AG09319 (cell line): ENCODE measurements around the gene AGTRAP.

ENCODE experiments used
- DNase-seq: peaks from one replicate; pipeline ENCODE4 v3.0.0-alpha.2; 2010; ENCODE audit warnings: low read depth; ENCODE audit errors: extremely low read depth
- TF ChIP-seq, protein P1 (sequence below): IDR thresholded peaks from 2 replicates; pipeline ENCODE4 v1.5.1; 2011; ENCODE audit warnings: low read depth, mild to moderate bottlenecking, inconsistent platforms, low read length, moderate library complexity

AGTRAP gene, protein sequence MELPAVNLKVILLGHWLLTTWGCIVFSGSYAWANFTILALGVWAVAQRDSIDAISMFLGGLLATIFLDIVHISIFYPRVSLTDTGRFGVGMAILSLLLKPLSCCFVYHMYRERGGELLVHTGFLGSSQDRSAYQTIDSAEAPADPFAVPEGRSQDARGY

DNA sequence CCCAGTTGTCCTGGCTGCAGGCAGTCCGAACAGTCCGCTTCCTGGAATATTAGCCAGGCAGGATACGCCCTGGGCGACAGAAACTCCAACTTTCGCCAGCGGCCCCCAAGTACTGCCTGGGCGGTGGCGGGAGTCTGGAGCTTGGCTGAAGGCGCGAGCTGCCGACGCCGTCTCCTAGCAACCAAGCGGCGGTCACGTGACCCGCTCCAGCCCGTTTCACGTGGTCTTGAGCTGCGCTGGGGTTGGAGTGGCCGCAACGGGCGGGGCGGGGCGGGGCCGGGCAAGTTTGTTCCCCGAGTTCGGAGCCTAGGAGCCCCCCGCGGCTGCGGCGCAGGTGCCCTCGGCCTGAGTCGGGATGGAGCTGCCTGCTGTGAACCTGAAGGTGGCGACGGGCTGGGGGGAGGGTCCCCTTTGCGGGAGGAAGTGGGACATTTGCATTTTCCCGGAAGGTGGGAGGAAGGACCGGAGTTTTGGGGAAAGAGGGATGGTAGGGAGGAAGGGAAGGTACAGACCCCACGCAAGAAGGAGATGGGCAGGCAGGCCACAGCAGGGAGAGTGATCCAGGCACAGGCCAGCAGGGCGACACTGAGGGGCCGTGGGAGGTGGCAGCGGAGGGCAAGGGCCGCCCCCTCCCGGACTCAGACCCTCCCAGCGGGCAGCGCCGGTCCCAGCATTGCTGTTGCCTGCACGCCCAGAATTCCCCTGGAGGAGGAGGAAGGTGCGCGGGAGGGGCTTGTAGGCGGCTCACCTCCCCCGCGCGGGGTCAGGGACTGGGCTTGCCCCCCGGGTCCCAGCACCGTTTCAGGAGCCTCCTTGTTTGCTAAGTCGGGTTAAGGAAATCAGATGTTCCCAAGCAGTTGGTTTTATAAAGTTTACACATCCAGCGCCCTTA is at the start of gene AGTRAP:
Gene AGTRAP, plus strand, starts transcription at position 283 of the 892 bp plus-strand sequence. Its CDS starts 73 bp downstream, at position 356.
- TF ChIP-seq, protein P1, sequence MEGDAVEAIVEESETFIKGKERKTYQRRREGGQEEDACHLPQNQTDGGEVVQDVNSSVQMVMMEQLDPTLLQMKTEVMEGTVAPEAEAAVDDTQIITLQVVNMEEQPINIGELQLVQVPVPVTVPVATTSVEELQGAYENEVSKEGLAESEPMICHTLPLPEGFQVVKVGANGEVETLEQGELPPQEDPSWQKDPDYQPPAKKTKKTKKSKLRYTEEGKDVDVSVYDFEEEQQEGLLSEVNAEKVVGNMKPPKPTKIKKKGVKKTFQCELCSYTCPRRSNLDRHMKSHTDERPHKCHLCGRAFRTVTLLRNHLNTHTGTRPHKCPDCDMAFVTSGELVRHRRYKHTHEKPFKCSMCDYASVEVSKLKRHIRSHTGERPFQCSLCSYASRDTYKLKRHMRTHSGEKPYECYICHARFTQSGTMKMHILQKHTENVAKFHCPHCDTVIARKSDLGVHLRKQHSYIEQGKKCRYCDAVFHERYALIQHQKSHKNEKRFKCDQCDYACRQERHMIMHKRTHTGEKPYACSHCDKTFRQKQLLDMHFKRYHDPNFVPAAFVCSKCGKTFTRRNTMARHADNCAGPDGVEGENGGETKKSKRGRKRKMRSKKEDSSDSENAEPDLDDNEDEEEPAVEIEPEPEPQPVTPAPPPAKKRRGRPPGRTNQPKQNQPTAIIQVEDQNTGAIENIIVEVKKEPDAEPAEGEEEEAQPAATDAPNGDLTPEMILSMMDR = no peak; the same call in 1 of the 2 replicates
- DNase-seq = peak; percentile 76

DNA sequence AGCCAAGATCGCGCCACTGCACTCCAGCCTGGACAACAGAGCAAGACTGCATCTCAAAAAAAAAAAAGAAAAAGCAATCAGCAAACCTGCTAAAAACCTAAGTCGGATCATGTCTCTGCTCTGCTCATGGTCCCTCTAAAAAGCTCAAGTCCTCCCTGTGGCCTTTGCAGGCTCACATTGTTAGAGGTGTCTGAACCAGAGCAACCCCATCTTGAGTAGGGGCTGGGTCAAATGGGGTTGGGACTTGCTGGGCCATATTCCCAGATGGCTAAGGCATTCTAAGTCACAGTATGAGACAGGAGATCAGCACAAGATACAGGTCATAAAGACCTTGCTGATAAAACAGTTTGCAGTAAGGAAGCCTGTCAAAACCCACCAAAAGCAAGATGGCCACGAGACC is 47.4 kb upstream of the AGTRAP start:
- DNase-seq = no peak
- TF ChIP-seq, protein P1 = no peak

DNA sequence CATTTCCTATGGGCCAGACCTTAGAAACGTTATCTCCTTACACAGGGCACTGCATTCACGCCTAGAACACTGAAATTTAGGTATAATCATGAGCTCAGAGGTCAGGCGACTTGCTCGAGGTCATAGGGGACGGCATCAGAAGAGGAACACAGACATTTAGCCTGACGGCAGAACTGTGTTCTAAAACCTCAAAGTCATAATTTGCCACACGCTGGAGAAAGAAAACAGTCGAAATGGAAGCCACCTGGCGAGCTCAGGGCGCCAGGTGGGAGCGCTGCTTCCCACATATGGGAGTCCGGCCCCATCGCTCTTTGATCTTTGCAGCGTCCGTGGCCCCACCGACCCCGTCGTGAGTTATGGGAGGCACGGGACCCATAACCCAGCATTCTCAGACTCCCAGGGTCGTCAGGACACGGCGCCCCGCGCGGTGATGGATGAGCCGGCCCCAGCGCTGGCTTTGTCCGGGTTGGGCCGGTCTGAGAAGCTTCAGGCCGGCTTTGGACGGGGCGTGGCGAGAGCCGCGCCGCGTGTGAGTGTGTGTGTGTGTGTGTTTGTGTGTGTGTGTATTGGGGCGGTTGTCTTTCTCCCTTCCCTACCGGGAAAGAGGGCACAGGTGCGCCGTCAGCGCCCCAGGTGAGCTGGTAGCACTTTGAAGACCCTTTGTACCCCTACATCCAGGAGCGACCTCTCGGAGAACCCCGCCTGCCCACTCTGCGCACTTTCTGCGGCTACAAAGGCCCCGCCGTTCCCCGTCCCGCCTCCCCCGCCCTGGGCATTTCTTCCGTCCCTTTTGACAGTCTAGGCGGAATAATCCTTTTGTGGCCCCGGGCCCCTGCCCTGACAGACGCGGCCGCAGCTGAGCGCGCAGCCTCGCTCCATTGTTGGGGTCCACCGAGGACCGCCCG is 45.3 kb upstream of the AGTRAP start:
- TF ChIP-seq, protein P1 = no peak
- DNase-seq = no peak

GRCh38 chr1:11691302-11691914 is 44.5 kb upstream of the AGTRAP start, which contains the start of gene DRAXIN:
DRAXIN (plus strand) TSS chr1:11691710; CDS start chr1:11706259, 14,549 bp downstream.
- TF ChIP-seq, protein P1 = no peak
- DNase-seq = no peak

GRCh38 chr1:11691928-11692711 is 43.8 kb upstream of the AGTRAP start:
- TF ChIP-seq, protein P1 = no peak
- DNase-seq = no peak

- TF ChIP-seq, protein P1 = no peak
- DNase-seq = peak; percentile 27
These were observed 42.8 kb upstream of the AGTRAP start for GRCh38 chr1:11693024-11693590.
